ENCODE results near the gene SAMD4A.

The SAMD4A gene

DNA sequence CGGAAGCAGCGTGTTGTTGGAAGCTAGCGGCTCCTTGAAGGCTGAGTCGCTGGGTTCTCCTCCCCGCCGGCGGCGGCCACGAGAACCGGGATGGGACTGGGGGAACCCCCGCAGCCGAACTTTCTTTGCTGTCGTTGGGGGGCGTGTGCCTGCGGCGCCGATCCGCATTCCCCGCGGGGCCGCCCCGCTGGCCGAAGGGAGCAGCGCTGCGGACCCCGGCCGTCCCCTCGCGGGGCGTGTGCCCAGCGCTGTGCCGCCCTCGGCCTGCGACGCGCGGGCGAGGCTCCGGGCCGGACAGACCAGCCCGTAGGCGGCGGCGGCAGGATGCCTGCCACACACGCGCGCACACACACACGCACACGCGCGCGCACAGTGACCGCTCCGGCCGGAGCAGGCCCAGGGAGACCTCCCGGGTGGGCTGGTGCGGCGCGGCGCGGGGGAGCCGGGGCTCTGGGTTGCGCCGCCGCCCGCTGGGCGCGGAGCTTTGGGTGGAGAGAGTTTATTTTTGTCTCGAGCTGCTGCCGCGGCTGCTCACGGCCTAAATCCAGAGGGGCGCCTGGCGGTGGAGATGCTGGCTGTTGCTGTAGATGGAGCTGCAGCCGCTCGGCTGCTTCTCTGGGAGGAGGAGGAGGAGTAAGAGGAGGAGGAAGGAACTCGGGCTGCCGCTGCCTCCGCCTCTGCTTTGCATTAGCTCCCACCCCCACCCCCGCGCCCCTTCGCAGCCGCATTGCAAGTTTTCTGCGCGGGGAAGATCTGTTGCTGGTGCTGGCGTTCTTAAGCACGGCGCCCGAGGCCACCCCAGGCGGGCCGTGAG, at the start of gene SAMD4A:
TSS of gene SAMD4A (plus strand) at position 719 of the 814 bp plus-strand sequence. CDS start 789 bp downstream, outside the sequence.
- DNase-seq = peak; percentile 74

GRCh38 chr14:54524410-54524809, 42.5 kb upstream of the SAMD4A start:
- no peak for DNase-seq

DNA sequence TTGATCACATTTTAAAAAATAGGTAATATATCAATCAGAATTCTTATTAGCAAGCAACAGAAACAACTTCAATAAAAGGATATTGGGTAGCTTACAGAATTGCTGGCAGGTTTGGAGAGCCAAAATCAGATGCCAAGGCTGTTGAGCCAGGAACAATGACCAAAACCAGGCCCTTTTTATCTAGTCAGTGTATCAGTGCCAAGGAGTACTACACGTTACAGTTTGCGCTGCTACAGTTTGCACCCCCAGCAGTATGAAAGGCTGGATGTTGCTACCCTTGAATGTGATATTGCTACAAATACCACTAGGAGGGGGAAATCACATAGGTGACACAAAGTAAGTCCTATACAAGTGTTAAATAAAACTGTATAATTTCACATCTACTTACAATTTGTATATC, 38.0 kb upstream of the SAMD4A start:
- DNase-seq = no peak

DNA sequence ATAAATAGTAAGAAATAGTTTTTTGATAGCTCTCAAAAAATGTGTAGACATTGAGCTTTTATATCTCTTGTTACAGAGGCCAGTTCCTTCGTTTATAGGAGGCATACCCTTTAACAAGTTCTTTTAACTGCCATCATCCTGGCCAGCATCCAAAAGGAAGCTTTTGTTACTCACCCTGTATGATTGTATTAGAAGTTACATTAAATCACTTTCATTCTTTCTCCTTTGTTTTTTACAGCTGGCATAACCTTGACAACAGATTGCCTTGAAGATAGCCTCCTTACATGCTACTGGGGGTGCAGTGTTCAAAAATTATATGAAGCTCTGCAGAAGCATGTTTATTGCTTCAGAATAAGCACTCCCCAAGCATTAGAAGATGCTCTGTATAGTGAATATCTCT, 37.1 kb upstream of the SAMD4A start:
- no peak for DNase-seq

DNA sequence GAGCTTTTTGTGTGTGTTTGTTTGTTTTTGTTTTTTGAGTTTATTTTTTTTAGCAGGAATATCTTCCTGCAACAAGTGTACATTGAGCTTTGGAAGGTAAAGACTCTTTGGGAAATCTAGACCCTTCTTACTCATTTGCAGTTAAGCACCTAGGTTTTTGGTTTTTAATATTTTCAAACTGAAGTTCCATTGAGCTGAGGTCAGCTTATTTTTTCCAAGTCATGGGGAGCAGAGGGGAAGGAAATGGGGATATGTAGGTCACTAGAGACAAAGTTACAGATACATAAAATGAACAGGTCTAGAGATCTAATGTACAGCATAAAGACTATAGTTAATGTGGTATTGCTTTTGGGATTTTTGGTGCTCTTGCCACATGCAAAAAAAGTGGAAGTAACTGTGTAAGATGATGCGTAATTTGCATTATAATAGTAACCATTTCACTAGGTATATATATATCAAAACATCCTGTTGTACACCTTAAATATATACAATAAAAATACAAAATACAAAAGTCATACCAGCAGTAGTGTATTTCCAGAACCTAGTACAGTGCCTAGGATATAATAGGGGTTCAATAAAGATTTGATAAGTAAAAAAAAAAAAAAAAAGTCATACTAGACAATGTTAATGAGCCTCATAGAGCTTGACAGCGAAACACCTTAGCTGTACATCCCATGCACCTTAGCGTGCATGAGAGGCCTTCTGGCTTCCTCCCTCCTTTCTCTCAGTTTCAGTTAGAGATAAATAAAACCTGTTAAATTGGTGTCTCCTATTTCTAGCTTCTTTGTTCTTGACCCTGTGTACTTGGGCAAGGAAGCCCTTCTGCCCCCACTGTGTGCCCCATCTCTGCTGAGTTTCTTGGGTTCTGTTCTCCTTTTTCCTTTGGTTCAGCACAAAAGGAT, 34.6 kb upstream of the SAMD4A start:
- DNase-seq = no peak

GRCh38 chr14:54533100-54533499, 33.8 kb upstream of the SAMD4A start:
- DNase-seq = no peak

- DNase-seq = no peak
Observed at GRCh38 chr14:54535126-54535525, 31.8 kb upstream of the SAMD4A start.

DNA sequence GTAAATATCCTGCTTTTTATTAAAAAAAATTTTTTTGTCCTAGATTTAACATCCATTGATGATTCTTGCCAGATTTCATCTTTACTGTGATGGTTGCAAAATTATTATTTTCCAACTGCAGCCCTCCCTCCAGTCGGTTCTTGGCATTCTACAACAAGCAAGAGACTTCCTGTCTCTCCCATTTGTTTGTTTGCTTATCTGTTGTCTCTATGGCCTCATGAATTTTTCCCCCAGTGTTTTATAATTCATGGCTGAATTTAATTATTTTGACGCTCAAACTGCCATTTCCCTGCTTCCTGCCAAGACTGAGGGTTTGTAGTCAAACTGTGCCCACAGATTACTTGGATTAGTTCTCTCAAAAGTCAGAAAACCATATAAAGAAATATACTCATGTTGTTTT, 31.3 kb upstream of the SAMD4A start:
- no peak for DNase-seq

- no peak for DNase-seq
Observed at GRCh38 chr14:54537651-54538050, 29.3 kb upstream of the SAMD4A start.

GRCh38 chr14:54538055-54538454, 28.9 kb upstream of the SAMD4A start:
- DNase-seq = no peak

DNA sequence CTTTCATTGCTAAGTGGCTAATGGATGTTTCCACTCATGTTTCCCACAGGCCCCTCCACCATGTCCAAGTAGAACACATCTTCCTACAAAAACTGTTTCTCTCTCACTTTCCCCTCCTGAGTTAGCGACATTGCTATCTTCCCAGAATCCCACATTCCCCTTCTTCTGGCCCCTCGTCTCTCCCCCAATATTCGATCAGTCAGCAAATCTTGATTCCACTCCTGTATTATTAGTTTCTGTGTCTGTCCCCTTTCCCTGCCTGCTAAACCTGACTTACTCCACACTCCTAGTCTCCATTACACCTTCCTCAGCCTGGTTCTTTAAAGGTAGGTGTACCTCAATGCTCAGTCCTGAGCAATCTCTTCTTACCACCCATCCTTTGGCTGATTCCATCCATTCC, 19.3 kb upstream of the SAMD4A start:
- no peak for DNase-seq

GRCh38 chr14:54548491-54548890, 18.4 kb upstream of the SAMD4A start:
- DNase-seq = no peak

DNA sequence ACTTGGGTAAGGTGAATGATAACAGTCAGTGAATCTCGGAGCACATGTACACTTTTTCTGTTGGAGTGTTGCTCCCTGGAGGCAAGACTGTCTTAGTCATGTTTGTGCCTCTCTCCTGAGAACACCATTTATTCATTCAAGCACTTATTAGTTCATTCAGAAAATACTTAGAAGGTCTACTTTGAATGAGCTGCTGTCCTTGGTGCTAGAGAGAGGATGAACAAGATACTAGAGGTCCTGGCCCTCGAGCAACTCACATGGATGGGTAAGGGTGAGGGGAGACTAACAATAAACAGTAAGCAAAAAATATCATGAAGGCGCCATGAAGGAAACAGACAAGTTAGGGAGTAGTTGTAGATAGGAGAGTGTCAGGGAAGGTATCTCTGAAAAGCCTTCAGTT, 17.1 kb upstream of the SAMD4A start:
- DNase-seq = no peak

- no peak for DNase-seq
Observed at GRCh38 chr14:54550514-54550913, 16.4 kb upstream of the SAMD4A start.

DNA sequence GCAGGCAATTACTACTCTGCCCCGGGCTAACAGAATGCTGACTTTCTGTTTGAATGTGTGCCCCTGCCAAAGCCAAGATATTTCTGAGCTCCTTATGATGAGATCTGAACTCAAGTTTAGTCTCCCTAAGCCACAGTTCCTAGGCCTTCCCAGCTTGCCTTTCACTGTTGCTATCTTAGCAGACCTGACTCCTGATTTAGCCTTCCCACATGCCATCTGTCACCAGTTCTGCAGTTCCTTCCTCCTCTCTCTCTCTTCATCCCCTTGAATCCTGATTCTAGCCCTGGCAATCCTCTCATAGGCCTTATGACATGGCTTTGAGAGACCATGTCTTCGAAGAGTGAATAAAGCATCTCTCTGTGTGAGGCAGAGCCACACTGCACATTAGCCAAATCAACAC, 12.5 kb upstream of the SAMD4A start:
- DNase-seq = no peak

GRCh38 chr14:54555651-54556050, 11.3 kb upstream of the SAMD4A start:
- no peak for DNase-seq

- DNase-seq = no peak
Observed at GRCh38 chr14:54556535-54556934, 10.4 kb upstream of the SAMD4A start.

GRCh38 chr14:54562334-54562733, 4.6 kb upstream of the SAMD4A start:
- DNase-seq = no peak

DNA sequence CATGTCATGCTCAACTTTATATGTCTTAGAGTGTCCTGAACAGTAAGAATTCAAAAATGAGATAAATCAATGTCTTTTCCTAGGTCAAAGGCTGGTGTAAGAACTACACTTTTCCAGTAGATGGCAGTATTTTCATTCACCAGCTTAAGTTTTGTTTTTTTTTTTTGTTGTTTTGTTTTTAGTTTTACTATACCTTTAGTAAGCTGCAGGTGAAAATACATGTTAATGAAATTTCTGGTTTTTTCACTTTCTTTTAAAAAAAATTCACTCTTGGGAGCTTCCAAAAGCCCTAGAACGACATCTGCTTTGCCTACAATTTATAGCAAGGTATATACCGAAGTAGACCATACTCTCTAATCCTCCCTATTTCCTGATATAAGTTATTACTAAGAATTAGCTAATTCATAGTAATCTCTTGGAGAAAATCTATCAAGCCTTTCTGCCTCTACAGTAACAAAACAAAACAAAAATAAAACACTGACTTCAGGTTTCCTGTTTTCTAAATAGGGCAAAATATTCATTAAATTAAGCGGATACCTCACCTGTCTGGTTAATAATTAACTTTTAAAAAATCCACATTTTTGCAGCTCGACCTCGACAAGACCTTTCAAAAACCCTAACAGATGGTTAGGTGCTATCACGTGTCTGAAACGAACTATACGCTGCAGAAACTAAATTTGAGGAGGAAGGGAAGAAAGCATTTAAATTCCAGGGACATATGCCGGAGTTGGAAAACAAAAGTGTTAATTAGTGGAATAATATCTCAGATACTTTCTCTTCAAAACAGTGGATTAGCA, 2.7 kb upstream of the SAMD4A start:
- DNase-seq = peak; percentile 33

DNA sequence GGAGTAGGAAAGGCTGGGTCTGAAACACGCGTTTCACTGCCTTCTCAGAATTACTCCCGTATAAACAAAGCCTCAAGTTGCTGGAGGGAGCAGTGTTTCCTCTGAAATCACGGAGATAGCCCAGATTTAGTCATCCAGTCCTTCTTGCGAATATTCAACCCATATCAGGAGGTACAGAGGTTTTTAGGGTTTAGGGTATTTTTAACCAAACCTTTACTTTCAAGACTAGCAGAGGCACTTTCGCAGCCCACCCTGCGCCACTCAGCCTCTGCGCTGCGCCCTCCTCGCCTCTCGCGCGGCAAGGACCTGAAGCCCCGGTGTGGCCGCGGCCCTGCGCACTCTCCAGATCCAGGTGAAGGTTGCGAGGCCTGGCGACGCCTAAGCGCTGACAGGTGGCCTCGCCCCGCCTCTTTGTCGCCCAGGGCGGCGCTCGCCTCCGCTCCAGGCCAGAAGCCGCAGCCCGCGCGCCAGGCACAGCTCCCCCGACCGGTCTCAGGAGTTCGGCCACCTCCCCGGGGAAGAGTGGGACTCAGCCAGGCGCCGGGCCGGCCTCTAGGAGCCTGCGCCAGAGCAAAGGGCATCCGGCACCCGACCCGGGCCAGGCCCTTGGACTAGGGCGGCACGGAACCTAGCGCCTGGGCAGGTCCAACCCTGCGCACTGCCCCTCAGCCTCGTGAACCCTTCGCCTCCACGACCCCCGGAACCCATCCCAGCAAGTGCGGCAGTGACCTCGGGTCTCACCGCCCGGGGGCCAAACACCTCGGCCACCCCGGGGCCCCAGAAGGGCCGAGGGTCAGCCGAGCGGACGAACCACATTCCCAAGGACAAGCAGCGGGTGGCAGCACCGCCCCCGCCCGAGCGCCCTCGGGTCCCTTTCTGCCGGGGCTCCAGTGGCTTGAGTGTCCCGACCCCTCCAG, 1.8 kb upstream of the SAMD4A start:
- DNase-seq = peak; percentile 54

GRCh38 chr14:54565785-54566409, 1.0 kb upstream of the SAMD4A start:
- peak; percentile 91 for DNase-seq
